GM12878 (cell line): ENCODE data around the gene KIF5C. TPM values are rescaled to one million over a fixed set of nuclear protein-coding genes. Genes with fewer than 3 reads are reported as not detected.

ENCODE experiments used
- ATAC-seq: fragments of 200-7000 bp; cut with Tn5 transposase; 3 replicates; pipeline ENCODE4 v1.9.1; 2020; ENCODE audit warnings: mild to moderate bottlenecking, moderate library complexity
- BruUV-seq: library from RNA; stranded (reverse); fragments of 400-500 nt; replicated peaks from 2 replicates; lab custom pipeline; 2021; lab: Mats Ljungman, UMichigan
- CTCF ChIA-PET: fragments of 300-600 bp; sonication (Branson Sonifier 250); formaldehyde crosslinking; extraction: SDS; loops from one replicate; lab custom pipeline; 2021; ENCODE audit warnings: inconsistent platforms; lab: Yijun Ruan, JAX
- POLR2A ChIA-PET: fragments of 350-600 bp; formaldehyde crosslinking; extraction: SDS; loops from one replicate; lab custom pipeline; 2021; ENCODE audit warnings: inconsistent platforms; lab: Charles Lee
- RAD21 ChIA-PET: fragments of 300-600 bp; sonication (Branson Sonifier 250); formaldehyde crosslinking; loops from one replicate; lab custom pipeline; 2023; ENCODE audit warnings: antibody characterized with exemption; ENCODE audit not compliant: unreplicated experiment; lab: Charles Lee
- SMC1A ChIA-PET: fragments of 300-600 bp; sonication (Branson Sonifier 250); formaldehyde crosslinking; loops from one replicate; lab custom pipeline; 2023; ENCODE audit not compliant: unreplicated experiment, uncharacterized antibody; lab: Charles Lee
- DNase-seq: peaks from one replicate; pipeline ENCODE4 v3.0.0-alpha.2; 2011; ENCODE audit warnings: low read depth, low spot score
- FAIRE-seq: peaks from 3 replicates; lab custom pipeline; 2011; peaks lifted over from hg19 to GRCh38; lab: Jason Lieb, UNC
- H2AFZ ChIP-seq: 2 replicates; pipeline ENCODE4 v1.6.0; 2011; ENCODE audit warnings: low read depth, low read length, control low read depth; ENCODE audit not compliant: control insufficient read depth
- H3K27ac ChIP-seq: 2 replicates; pipeline ENCODE4 v1.5.1; 2011; ENCODE audit warnings: control low read depth; ENCODE audit not compliant: control insufficient read depth, insufficient read depth
- H3K27me3 ChIP-seq, 2 experiments: replicated peaks in 1 of 2; 2 replicates each; pipeline versions ENCODE4 v1.6.0 to v1.6.1; 2011; ENCODE audit warnings: low read length in 1 of 2; ENCODE audit not compliant: control insufficient read depth in 2 of 2, insufficient read depth in 2 of 2
- H3K36me3 ChIP-seq, 2 experiments: 2 replicates each; pipeline ENCODE4 v1.5.1; 2011; ENCODE audit warnings: low read length in 1 of 2; ENCODE audit not compliant: control insufficient read depth in 2 of 2, insufficient read depth in 2 of 2
- H3K4me1 ChIP-seq: 2 replicates; pipeline ENCODE4 v1.6.1; 2011; ENCODE audit warnings: mild to moderate bottlenecking, low read length, moderate library complexity, mixed read lengths; ENCODE audit not compliant: control insufficient read depth, insufficient read depth
- H3K4me2 ChIP-seq: 2 replicates; pipeline ENCODE4 v1.6.0; 2011; ENCODE audit warnings: control low read depth; ENCODE audit not compliant: control insufficient read depth, insufficient read depth
- H3K4me3 ChIP-seq: fragments of 200-600 bp; sonication (generic); 2 replicates; pipeline ENCODE4 v1.5.1; 2016
- H3K79me2 ChIP-seq: 2 replicates; pipeline ENCODE4 v1.6.0; 2011; ENCODE audit warnings: low read length; ENCODE audit not compliant: control insufficient read depth, insufficient read depth
- H3K9ac ChIP-seq: 2 replicates; pipeline ENCODE4 v1.8.0; 2011; ENCODE audit warnings: low read length, control low read depth, mixed read lengths; ENCODE audit not compliant: control insufficient read depth, insufficient read depth
- H3K9me3 ChIP-seq: replicated peaks from 3 replicates; pipeline ENCODE4 v1.5.1; 2011; ENCODE audit warnings: mild to moderate bottlenecking, low read length; ENCODE audit not compliant: control insufficient read depth, insufficient read depth
- H4K20me1 ChIP-seq: 2 replicates; pipeline ENCODE4 v1.6.0; 2011; ENCODE audit not compliant: control insufficient read depth, insufficient read depth
- ASH2L ChIP-seq: fragments of 300-600, 200-600 bp; sonication (generic); IDR thresholded peaks from 2 replicates; pipeline ENCODE4 v1.6.1; 2017; ENCODE audit warnings: low read depth, mild to moderate bottlenecking, borderline replicate concordance
- ATF3 ChIP-seq: IDR thresholded peaks from 2 replicates; pipeline ENCODE4 v1.6.1; 2011; ENCODE audit warnings: low read depth, mild to moderate bottlenecking, low read length, moderate library complexity, borderline replicate concordance; ENCODE audit errors: extremely low read depth
- CBX3 ChIP-seq: fragments of 200-600 bp; sonication (generic); IDR thresholded peaks from 2 replicates; pipeline ENCODE4 v1.6.1; 2016; ENCODE audit warnings: low read depth, borderline replicate concordance
- EED ChIP-seq: sonication (generic); IDR thresholded peaks from 2 replicates; pipeline ENCODE4 v1.6.1; 2016; ENCODE audit warnings: antibody characterized with exemption, low read depth
- HCFC1 ChIP-seq: fragments of 150-350 bp; IDR thresholded peaks from 2 replicates; pipeline ENCODE4 v1.6.1; 2014; ENCODE audit warnings: low read length
- MLLT1 ChIP-seq: fragments of 450-650 bp; IDR thresholded peaks from 2 replicates; pipeline ENCODE4 v1.6.1; 2016; ENCODE audit warnings: mild to moderate bottlenecking
- NKRF ChIP-seq: fragments of 450-650 bp; conservative IDR thresholded peaks from 2 replicates; pipeline ENCODE4 v1.6.1; 2017; ENCODE audit warnings: mild to moderate bottlenecking, moderate library complexity
- NR2C1 ChIP-seq: fragments of 450-650 bp; IDR thresholded peaks from 2 replicates; pipeline ENCODE4 v1.6.1; 2017; ENCODE audit warnings: antibody characterized with exemption, mild to moderate bottlenecking, moderate library complexity
- POLR2A ChIP-seq: IDR thresholded peaks from 2 replicates; pipeline ENCODE4 v1.6.1; 2011; ENCODE audit warnings: low read depth, mild to moderate bottlenecking, low read length
- RAD21 ChIP-seq: IDR thresholded peaks from 2 replicates; pipeline ENCODE4 v1.6.1; 2011; ENCODE audit warnings: mild to moderate bottlenecking, low read depth, low read length, moderate library complexity; ENCODE audit not compliant: insufficient read depth
- STAT1 ChIP-seq: fragments of 450-650 bp; conservative IDR thresholded peaks from 2 replicates; pipeline ENCODE4 v1.6.1; 2014; ENCODE audit warnings: antibody characterized with exemption, mild to moderate bottlenecking
- STAT3 ChIP-seq: IDR thresholded peaks from 2 replicates; pipeline ENCODE4 v1.6.1; 2011; ENCODE audit warnings: low read depth, low read length, improper control_type of control experiment
- SUPT20H ChIP-seq: IDR thresholded peaks from 2 replicates; pipeline ENCODE4 v1.6.1; 2011; ENCODE audit warnings: low read depth, mild to moderate bottlenecking, low read length, moderate library complexity, borderline replicate concordance; ENCODE audit not compliant: control insufficient read depth
- SUZ12 ChIP-seq: fragments of 200-600 bp; sonication (generic); IDR thresholded peaks from one replicate; pipeline ENCODE4 v1.6.1; 2018; ENCODE audit warnings: antibody characterized with exemption, mild to moderate bottlenecking; ENCODE audit not compliant: unreplicated experiment
- TAF1 ChIP-seq: IDR thresholded peaks from 2 replicates; pipeline ENCODE4 v1.6.1; 2011; ENCODE audit warnings: mild to moderate bottlenecking, low read depth, low read length, borderline replicate concordance
- WGBS: methylation state at CpG from one replicate; pipeline ENCODE4 v1.1.6; 2016; ENCODE audit warnings: low lambda C conversion rate; ENCODE audit not compliant: insufficient replicate concordance, insufficient coverage; ENCODE audit errors: missing lambda C conversion rate; 5-methylcytosine and 5-hydroxymethylcytosine counted together
- in situ Hi-C: fragments of 300-500 bp; cut with MboI; formaldehyde crosslinking; loops from 9 replicates; pipeline ENCODE4 v1.14.3; 2018; ENCODE audit warnings: mixed read lengths
- intact Hi-C: fragments of 100-400 bp; cut with micrococcal nuclease; formaldehyde crosslinking; loops from one replicate; pipeline ENCODE4 v1.14.2; 2022; ENCODE audit not compliant: unreplicated experiment
- polyA plus RNA-seq, 11 experiments: library from polyadenylated mRNA; depleted of rRNA in 4 of 11; unstranded in 6 of 11; stranded (reverse) in 5 of 11; fragments of >200 nt; fragmentation: Nextera tagmentation in 4 of 11; fragmentation: Illumina TruSeq in 1 of 11; extraction: Ambion mirVana in 4 of 11; extraction: Trizol in 1 of 11; gene quantifications; 1 replicate in 1 of 11; 2 replicates in 10 of 11; pipeline versions ENCODE4 v1.2.1 to v1.2.3, GENCODE V29; 2011 to 2016; ENCODE audit warnings: inconsistent platforms in 2 of 11, missing spikeins in 2 of 11, low read depth in 1 of 11
- total RNA-seq, 4 experiments: library from RNA; depleted of rRNA in 3 of 4; stranded (reverse); fragments of >200 nt in 3 of 4; fragmentation: Illumina TruSeq in 1 of 4; extraction: Trizol in 1 of 4; gene quantifications; 2 replicates each; pipeline versions ENCODE4 v1.2.1 to v1.2.3, GENCODE V29; 2013 to 2021
- TF ChIP-seq, protein P1 (sequence below): fragments of 450-650 bp; formaldehyde crosslinking; IDR thresholded peaks from 2 replicates; pipeline ENCODE4 v1.4.0; 2020; ENCODE audit warnings: mild to moderate bottlenecking, moderate library complexity

Gene KIF5C
- total and polyA plus RNA-seq, 10 of the 15 experiments (the other 5 are each of a cell fraction or from before 2014, with no cell fraction given) = 0.08 to 0.49 (median 0.24) TPM

DNA sequence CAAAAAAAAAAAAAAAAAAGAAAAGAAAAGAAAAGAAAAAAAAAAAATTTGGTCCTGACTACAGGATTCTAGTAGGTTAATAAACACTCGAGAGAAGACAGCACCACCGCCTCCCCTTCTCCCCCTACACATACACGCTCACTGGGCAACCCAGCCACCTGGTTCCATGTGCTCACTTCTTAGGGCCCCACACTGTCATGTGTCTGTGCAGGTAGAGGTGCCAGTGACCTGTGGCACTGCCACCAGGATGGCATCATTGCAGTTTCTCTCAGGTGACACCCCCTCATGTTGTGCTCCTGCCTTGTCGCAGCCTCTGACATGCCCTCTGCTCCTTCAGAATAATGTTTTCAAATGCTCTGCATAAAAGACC, 123.8 kb downstream of the KIF5C start (continued):
- TF ChIP-seq, protein P1, sequence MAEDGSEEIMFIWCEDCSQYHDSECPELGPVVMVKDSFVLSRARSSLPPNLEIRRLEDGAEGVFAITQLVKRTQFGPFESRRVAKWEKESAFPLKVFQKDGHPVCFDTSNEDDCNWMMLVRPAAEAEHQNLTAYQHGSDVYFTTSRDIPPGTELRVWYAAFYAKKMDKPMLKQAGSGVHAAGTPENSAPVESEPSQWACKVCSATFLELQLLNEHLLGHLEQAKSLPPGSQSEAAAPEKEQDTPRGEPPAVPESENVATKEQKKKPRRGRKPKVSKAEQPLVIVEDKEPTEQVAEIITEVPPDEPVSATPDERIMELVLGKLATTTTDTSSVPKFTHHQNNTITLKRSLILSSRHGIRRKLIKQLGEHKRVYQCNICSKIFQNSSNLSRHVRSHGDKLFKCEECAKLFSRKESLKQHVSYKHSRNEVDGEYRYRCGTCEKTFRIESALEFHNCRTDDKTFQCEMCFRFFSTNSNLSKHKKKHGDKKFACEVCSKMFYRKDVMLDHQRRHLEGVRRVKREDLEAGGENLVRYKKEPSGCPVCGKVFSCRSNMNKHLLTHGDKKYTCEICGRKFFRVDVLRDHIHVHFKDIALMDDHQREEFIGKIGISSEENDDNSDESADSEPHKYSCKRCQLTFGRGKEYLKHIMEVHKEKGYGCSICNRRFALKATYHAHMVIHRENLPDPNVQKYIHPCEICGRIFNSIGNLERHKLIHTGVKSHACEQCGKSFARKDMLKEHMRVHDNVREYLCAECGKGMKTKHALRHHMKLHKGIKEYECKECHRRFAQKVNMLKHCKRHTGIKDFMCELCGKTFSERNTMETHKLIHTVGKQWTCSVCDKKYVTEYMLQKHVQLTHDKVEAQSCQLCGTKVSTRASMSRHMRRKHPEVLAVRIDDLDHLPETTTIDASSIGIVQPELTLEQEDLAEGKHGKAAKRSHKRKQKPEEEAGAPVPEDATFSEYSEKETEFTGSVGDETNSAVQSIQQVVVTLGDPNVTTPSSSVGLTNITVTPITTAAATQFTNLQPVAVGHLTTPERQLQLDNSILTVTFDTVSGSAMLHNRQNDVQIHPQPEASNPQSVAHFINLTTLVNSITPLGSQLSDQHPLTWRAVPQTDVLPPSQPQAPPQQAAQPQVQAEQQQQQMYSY (CRISPR knock-in tag) = no peak
- TF ChIP-seq SUPT20H (no peak), ASH2L (no peak), HCFC1 (no peak), STAT1 (no peak)
- TF ChIP-seq, all 136 proteins: peak for 0

DNA sequence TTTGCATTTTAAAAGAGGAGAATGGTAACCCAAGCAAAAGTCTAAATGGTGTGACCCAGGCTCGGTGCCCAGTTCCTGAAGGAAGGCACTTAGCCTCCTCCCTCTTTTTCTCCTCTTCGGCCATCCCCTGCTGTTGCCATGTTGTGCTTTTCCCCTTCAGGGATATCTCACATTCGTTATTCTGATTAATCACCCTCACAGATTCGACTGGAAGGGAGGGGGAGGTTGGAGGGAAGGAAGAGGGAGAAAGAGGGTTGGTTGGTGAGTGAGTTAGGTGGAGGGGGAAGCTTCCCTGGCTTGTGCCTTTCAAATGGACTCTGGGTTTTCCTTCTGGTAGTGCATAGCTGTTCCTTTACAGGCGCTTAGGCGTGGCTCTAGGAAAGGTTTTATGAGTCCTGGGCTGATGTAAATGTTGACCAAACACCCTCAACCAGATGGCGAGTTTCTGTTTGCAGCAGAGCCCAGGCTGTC, 124.5 kb downstream of the KIF5C start:
- Histone ChIP-seq H2AFZ (no peak overlapping the region), H3K4me1 (peaks cover 4% of the 10 kb centered on the region; the same call in 1 of the 2 replicates), H3K27me3 (no peaks in the 10 kb centered on the region), H3K9ac (no peak overlapping the region), H4K20me1 (no peaks in the 10 kb centered on the region), H3K27ac (no peak overlapping the region), H3K4me2 (no peak overlapping the region), H3K79me2 (no peaks in the 10 kb centered on the region), H3K9me3 (no peaks in the 10 kb centered on the region), H3K4me3 (no peak overlapping the region), H3K36me3 (no peaks in the 10 kb centered on the region)
- in situ Hi-C loops = no loop called here
- no peak for DNase-seq
- SMC1A ChIA-PET = no interaction called here
- ATAC-seq = no peak
- CTCF ChIA-PET = no interaction called here
- no peak for FAIRE-seq
- POLR2A ChIA-PET = no interaction called here
- BruUV-seq = no TSS peak
- WGBS = 48% methylated on average over 7 of the region's 7 CpGs
- intact Hi-C loops = no loop called here
- RAD21 ChIA-PET = no interaction called here
- TF ChIP-seq SUZ12 (no peak), POLR2A (no peak), NKRF (no peak), EED (no peak), ATF3 (no peak), RAD21 (no peak), MLLT1 (no peak), TAF1 (no peak), NR2C1 (no peak), STAT3 (no peak), CBX3 (no peak)
